Breast epithelium (tissue), 4 donors: ENCODE data around the gene SV2C. TPM values are rescaled to one million over a fixed set of nuclear protein-coding genes. Genes with fewer than 3 reads are reported as not detected.
A peak's percentile ranks its signal among the peaks of the same experiment; 100 is the strongest.

Experiments
- DNase-seq, 2 donors: peaks; one replicate each; pipeline ENCODE4 v3.0.0-alpha.2; 2019; ENCODE audit warnings: low spot score in 2 of 2
- H3K27ac ChIP-seq, 2 donors: fragments of 200-600 bp; sonication (generic) in 1 of 2; one replicate each; pipeline ENCODE4 v1.5.1; 2016 to 2019; ENCODE audit warnings: mild to moderate bottlenecking in 1 of 2
- H3K27me3 ChIP-seq, 2 donors: fragments of 200-600 bp; sonication (generic) in 1 of 2; one replicate each; pipeline versions ENCODE4 v1.5.1 to v1.6.0; 2017 to 2019; ENCODE audit warnings: control low read depth in 1 of 2, mild to moderate bottlenecking in 1 of 2
- H3K36me3 ChIP-seq: fragments of 200-600 bp; one replicate; pipeline ENCODE4 v1.5.1; 2019
- H3K4me1 ChIP-seq, 2 donors: fragments of 200-600 bp; sonication (generic); one replicate each; pipeline ENCODE4 v1.5.1; 2016 to 2019; ENCODE audit warnings: control low read depth in 1 of 2
- H3K4me3 ChIP-seq, 3 donors: fragments of 200-600 bp; sonication (generic); 1 replicate in 2 of 3; 2 replicates in 1 of 3; pipeline ENCODE4 v1.5.1; 2016 to 2019; ENCODE audit warnings: mild to moderate bottlenecking in 3 of 3, moderate library complexity in 2 of 3
- H3K9me3 ChIP-seq, 2 donors: fragments of 200-600 bp; sonication (generic) in 1 of 2; one replicate each; pipeline ENCODE4 v1.5.1; 2016 to 2019; ENCODE audit warnings: control low read depth in 1 of 2
- CTCF ChIP-seq, 3 donors: fragments of 450-650 bp; IDR thresholded peaks; one replicate each; pipeline ENCODE4 v1.5.1; 2016 to 2017; ENCODE audit warnings: antibody characterized with exemption in 3 of 3, mild to moderate bottlenecking in 3 of 3, moderate library complexity in 3 of 3
- POLR2A ChIP-seq: fragments of 450-650 bp; IDR thresholded peaks from one replicate; pipeline ENCODE4 v1.6.1; 2016; ENCODE audit warnings: antibody characterized with exemption, mild to moderate bottlenecking, moderate library complexity
- POLR2AphosphoS5 ChIP-seq, 3 donors: sonication (generic); formaldehyde crosslinking; IDR thresholded peaks; one replicate each; pipeline ENCODE4 v1.6.1; 2017; ENCODE audit warnings: antibody characterized with exemption in 3 of 3
- intact Hi-C: fragments of 100-400 bp; cut with DNase I; formaldehyde crosslinking; loops from one replicate; pipeline ENCODE4 v1.15.1; 2023; ENCODE audit warnings: low total_unique reads
- total RNA-seq, 3 donors: library from RNA; depleted of rRNA; stranded (reverse); fragments of >200 nt; gene quantifications; one replicate each; pipeline ENCODE4 v1.1.0, GENCODE V29; 2016

The SV2C gene
- total RNA-seq, 3 donors from 2014 or later, result 0.32 to 1.3 (median 0.59) TPM

- Histone ChIP-seq H3K9me3 (no peaks in the 10 kb centered on the region), H3K27me3 (no peaks in the 10 kb centered on the region), H3K4me1 (no peaks in the 10 kb centered on the region), H3K27ac (peak overlapping the region; percentile 3 to 40), H3K4me3 (no peak overlapping the region), H3K36me3 (no peaks in the 10 kb centered on the region)
- no peak for TF ChIP-seq CTCF (IDR thresholded peaks at IDR 0.05)
- intact Hi-C loops, result no loop called here
- no peak for DNase-seq
Observed at GRCh38 chr5:76385540-76385939, 302.4 kb downstream of the SV2C start.

GRCh38 chr5:76386360-76386759 lies 303.2 kb downstream of the SV2C start:
- H3K9me3 ChIP-seq, result no peaks in the 10 kb centered on the region
- H3K27me3 ChIP-seq, result no peaks in the 10 kb centered on the region
- H3K36me3 ChIP-seq, result no peaks in the 10 kb centered on the region
- H3K4me1 ChIP-seq, result no peaks in the 10 kb centered on the region
- TF ChIP-seq POLR2AphosphoS5 (IDR thresholded peaks at IDR 0.05), result no peak
- no peak for TF ChIP-seq POLR2A
- no peak for TF ChIP-seq CTCF (IDR thresholded peaks at IDR 0.05)
- H3K4me3 ChIP-seq, result no peak overlapping the region
- DNase-seq, result peak; percentile 67 to 74
- intact Hi-C loops, result no loop called here
- H3K27ac ChIP-seq, result peak overlapping the region; percentile 68 to 76

GRCh38 chr5:76388236-76388635 lies 305.1 kb downstream of the SV2C start:
- DNase-seq, result no peak
- H3K36me3 ChIP-seq, result no peaks in the 10 kb centered on the region
- no peak overlapping the region for H3K4me3 ChIP-seq
- peak overlapping the region; percentile 68 for H3K27ac ChIP-seq
- H3K4me1 ChIP-seq, result no peaks in the 10 kb centered on the region
- no peaks in the 10 kb centered on the region for H3K9me3 ChIP-seq
- intact Hi-C loops, result no loop called here
- no peaks in the 10 kb centered on the region for H3K27me3 ChIP-seq
- TF ChIP-seq CTCF (IDR thresholded peaks at IDR 0.05), result no peak
- TF ChIP-seq POLR2A, result no peak
- TF ChIP-seq POLR2AphosphoS5 (IDR thresholded peaks at IDR 0.05), result no peak

GRCh38 chr5:76388791-76389512 lies 305.8 kb downstream of the SV2C start:
- Histone ChIP-seq H3K36me3 (no peaks in the 10 kb centered on the region), H3K9me3 (no peaks in the 10 kb centered on the region), H3K4me3 (no peak overlapping the region), H3K4me1 (no peaks in the 10 kb centered on the region), H3K27me3 (no peaks in the 10 kb centered on the region), H3K27ac (peak overlapping the region; percentile 46 to 68)
- intact Hi-C loops, result no loop called here
- no peak for DNase-seq
- TF ChIP-seq POLR2A, result no peak
- no peak for TF ChIP-seq CTCF (IDR thresholded peaks at IDR 0.05)
- TF ChIP-seq POLR2AphosphoS5 (IDR thresholded peaks at IDR 0.05), result no peak

- no peak overlapping the region for H3K4me3 ChIP-seq
- DNase-seq, result no peak
- TF ChIP-seq CTCF (IDR thresholded peaks at IDR 0.05) (no peak), POLR2AphosphoS5 (IDR thresholded peaks at IDR 0.05) (no peak), POLR2A (no peak)
- intact Hi-C loops, result no loop called here
- peak overlapping the region; percentile 46 to 68 for H3K27ac ChIP-seq
- no peaks in the 10 kb centered on the region for H3K36me3 ChIP-seq
- no peaks in the 10 kb centered on the region for H3K9me3 ChIP-seq
- no peaks in the 10 kb centered on the region for H3K4me1 ChIP-seq
- no peaks in the 10 kb centered on the region for H3K27me3 ChIP-seq
Observed at GRCh38 chr5:76389513-76390154, 306.5 kb downstream of the SV2C start.
